ENCODE data around the gene ATP1A4.

ATP1A4 gene

GRCh38 chr1:160227034-160227433 lies 75.6 kb downstream of the ATP1A4 start:
- TF ChIP-seq CTCF (IDR thresholded peaks at IDR 0.05; ENCODE audit: insufficient read depth, low read length, missing control alignments) = no peak
- ChIA-PET CTCF (interaction anchor here (0.8 to 3.5 kb wide), 7 partner anchors 9 to 142 kb away, joined by 3 to 15 read pairs (median 6); no protein-coding TSS in a partner anchor), POLR2A (interaction anchor here (0.6 kb wide), 1 partner anchor 17 kb away, joined by 4 read pairs; no protein-coding TSS in a partner anchor)
- DNase-seq (ENCODE audit: low read depth, low spot score) = no peak
- no peak overlapping the region for H3K4me3 ChIP-seq (ENCODE audit: low read depth, low read length)

GRCh38 chr1:160227561-160227960 lies 76.2 kb downstream of the ATP1A4 start:
- no peak for DNase-seq (ENCODE audit: low read depth, low spot score)
- ChIA-PET POLR2A (no interaction called here), CTCF (interaction anchor here (0.8 to 3.5 kb wide), 8 partner anchors 8 to 143 kb away, joined by 3 to 28 read pairs (median 6); no protein-coding TSS in a partner anchor)
- H3K4me3 ChIP-seq (ENCODE audit: low read depth, low read length) = no peak overlapping the region
- TF ChIP-seq CTCF (IDR thresholded peaks at IDR 0.05; ENCODE audit: insufficient read depth, low read length, missing control alignments) = no peak

- DNase-seq (ENCODE audit: low read depth, low spot score) = no peak
- H3K4me3 ChIP-seq (ENCODE audit: low read depth, low read length) = no peak overlapping the region
- no peak for TF ChIP-seq CTCF (IDR thresholded peaks at IDR 0.05; ENCODE audit: insufficient read depth, low read length, missing control alignments)
- POLR2A ChIA-PET = no interaction called here
- CTCF ChIA-PET = interaction anchor here (1.1 to 3.5 kb wide), 11 partner anchors 8 to 143 kb away, joined by 3 to 35 read pairs (median 9); no protein-coding TSS in a partner anchor
Observed at GRCh38 chr1:160228431-160228830, 77.0 kb downstream of the ATP1A4 start.

- no peak for TF ChIP-seq CTCF (IDR thresholded peaks at IDR 0.05; ENCODE audit: insufficient read depth, low read length, missing control alignments)
- ChIA-PET CTCF (interaction anchor here (0.6 to 4.3 kb wide), 11 partner anchors 10 to 136 kb away, joined by 3 to 26 read pairs (median 4); no protein-coding TSS in a partner anchor), POLR2A (interaction anchor here (0.6 kb wide), 1 partner anchor 100 kb away, joined by 3 read pairs; no protein-coding TSS in a partner anchor)
- no peak overlapping the region for H3K4me3 ChIP-seq (ENCODE audit: low read depth, low read length)
- no peak for DNase-seq (ENCODE audit: low read depth, low spot score)
Observed at GRCh38 chr1:160232911-160233310, 81.5 kb downstream of the ATP1A4 start.

Data from AG04449 (cell line).